Dermis microvascular lymphatic vessel endothelial cell (primary cell): Measurements from ENCODE around the gene MMP21. TPM values are rescaled to one million over a fixed set of nuclear protein-coding genes. Genes with fewer than 3 reads are reported as not detected.

ENCODE experiments used
- DNase-seq, 2 donors: peaks; one replicate each; pipeline versions ENCODE4 v3.0.0 to v3.0.0-alpha.2; 2010; ENCODE audit warnings: low read depth in 2 of 2
- total RNA-seq: library from RNA; depleted of rRNA; stranded (reverse); fragments of >200 nt; gene quantifications from 2 replicates; pipeline ENCODE4 v1.2.1, GENCODE V29; 2014

Gene MMP21
- total RNA-seq, 1 donor from 2014 or later, result 0.13 TPM

- DNase-seq, result no peak
These were observed 17.0 kb upstream of the MMP21 start for GRCh38 chr10:125792342-125793300.

- peak in 1 of 2 donors; percentile 13 for DNase-seq
These were observed 12.8 kb upstream of the MMP21 start for GRCh38 chr10:125788156-125789034.

- DNase-seq, result no peak
These were observed 10.2 kb upstream of the MMP21 start for GRCh38 chr10:125785791-125786190.

GRCh38 chr10:125783957-125784356 is 8.3 kb upstream of the MMP21 start:
- DNase-seq, result no peak

- no peak for DNase-seq
These were observed 7.8 kb upstream of the MMP21 start for GRCh38 chr10:125783408-125783807.

GRCh38 chr10:125782616-125783015 is 7.0 kb upstream of the MMP21 start:
- no peak for DNase-seq

GRCh38 chr10:125782054-125782453 is 6.4 kb upstream of the MMP21 start:
- DNase-seq, result no peak

- no peak for DNase-seq
These were observed 5.8 kb upstream of the MMP21 start for GRCh38 chr10:125781374-125781773.

- no peak for DNase-seq
These were observed 4.0 kb upstream of the MMP21 start for GRCh38 chr10:125779403-125780327.

GRCh38 chr10:125778556-125778955 is 2.9 kb upstream of the MMP21 start:
- DNase-seq, result no peak

- DNase-seq, result no peak
These were observed 2.2 kb upstream of the MMP21 start for GRCh38 chr10:125777806-125778205.

GRCh38 chr10:125774581-125775191 is 935 bp downstream of the MMP21 start:
- DNase-seq, result no peak

- peak in 1 of 2 donors; percentile 24 for DNase-seq
These were observed 1.7 kb downstream of the MMP21 start for GRCh38 chr10:125773687-125774543.

GRCh38 chr10:125772864-125773180 is 2.8 kb downstream of the MMP21 start:
- DNase-seq, result no peak

GRCh38 chr10:125772112-125772863 is 3.3 kb downstream of the MMP21 start:
- DNase-seq, result no peak

GRCh38 chr10:125770844-125771243 is 4.8 kb downstream of the MMP21 start:
- no peak for DNase-seq

- no peak for DNase-seq
These were observed 6.4 kb downstream of the MMP21 start for GRCh38 chr10:125769175-125769574.

GRCh38 chr10:125768219-125768855 is 7.3 kb downstream of the MMP21 start:
- DNase-seq, result peak in 1 of 2 donors; percentile 12

GRCh38 chr10:125766511-125766910 is 9.1 kb downstream of the MMP21 start:
- no peak for DNase-seq
